Muscle layer of colon (tissue), 2 donors: ENCODE results near the gene KLHL29.

Experiments
- H3K27ac ChIP-seq: one replicate; pipeline ENCODE4 v1.7.0; 2013; ENCODE audit warnings: low read depth, mild to moderate bottlenecking, low read length, moderate library complexity
- H3K27me3 ChIP-seq, 2 donors: one replicate each; pipeline ENCODE4 v1.7.0; 2013; ENCODE audit warnings: low read length in 2 of 2, mild to moderate bottlenecking in 2 of 2; ENCODE audit not compliant: insufficient read depth in 2 of 2, control insufficient read depth in 1 of 2
- H3K36me3 ChIP-seq: one replicate; pipeline ENCODE4 v1.7.0; 2013; ENCODE audit warnings: mild to moderate bottlenecking, low read length; ENCODE audit not compliant: insufficient read depth
- H3K4me1 ChIP-seq: one replicate; pipeline ENCODE4 v1.7.0; 2013; ENCODE audit warnings: mild to moderate bottlenecking, low read length; ENCODE audit not compliant: insufficient read depth
- H3K4me3 ChIP-seq, 2 donors: one replicate each; pipeline ENCODE4 v1.7.0; 2013; ENCODE audit warnings: low read length in 2 of 2, low read depth in 1 of 2, mild to moderate bottlenecking in 1 of 2, moderate library complexity in 1 of 2
- H3K9ac ChIP-seq: one replicate; pipeline ENCODE4 v1.7.0; 2013; ENCODE audit warnings: low read length
- H3K9me3 ChIP-seq: one replicate; pipeline ENCODE4 v1.7.0; 2013; ENCODE audit warnings: mild to moderate bottlenecking, low read length
- donor health status: abdominal sarcoma.
- donor health status: Adenocarcinoma of cecum.

KLHL29 gene

DNA sequence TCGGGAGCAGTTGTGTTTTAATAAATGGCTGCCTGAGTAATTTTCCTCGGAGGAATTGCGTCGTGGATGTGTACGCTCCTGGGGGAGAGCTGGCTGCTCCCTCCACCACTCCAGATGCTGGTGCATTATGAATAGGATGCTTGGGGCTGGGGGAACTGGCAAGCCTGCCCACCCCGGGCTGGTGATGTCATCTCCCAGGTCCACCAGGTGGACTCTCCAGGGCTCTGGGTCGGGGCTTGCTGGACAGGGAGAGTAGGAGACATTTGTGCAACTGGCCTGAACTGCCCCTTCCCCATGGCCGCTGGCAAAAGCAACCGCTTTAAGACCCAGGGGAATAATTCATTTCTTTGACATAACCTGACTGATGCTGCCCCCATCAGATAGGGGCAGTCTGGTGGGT lies 158.7 kb downstream of the KLHL29 start:
- H3K27me3 ChIP-seq, result no peaks in the 10 kb centered on the region
- H3K9me3 ChIP-seq, result no peaks in the 10 kb centered on the region
- peaks cover 40% of the 10 kb centered on the region for H3K4me1 ChIP-seq
- H3K36me3 ChIP-seq, result no peaks in the 10 kb centered on the region
- no peak overlapping the region for H3K4me3 ChIP-seq
- no peak overlapping the region for H3K9ac ChIP-seq
- no peak overlapping the region for H3K27ac ChIP-seq

DNA sequence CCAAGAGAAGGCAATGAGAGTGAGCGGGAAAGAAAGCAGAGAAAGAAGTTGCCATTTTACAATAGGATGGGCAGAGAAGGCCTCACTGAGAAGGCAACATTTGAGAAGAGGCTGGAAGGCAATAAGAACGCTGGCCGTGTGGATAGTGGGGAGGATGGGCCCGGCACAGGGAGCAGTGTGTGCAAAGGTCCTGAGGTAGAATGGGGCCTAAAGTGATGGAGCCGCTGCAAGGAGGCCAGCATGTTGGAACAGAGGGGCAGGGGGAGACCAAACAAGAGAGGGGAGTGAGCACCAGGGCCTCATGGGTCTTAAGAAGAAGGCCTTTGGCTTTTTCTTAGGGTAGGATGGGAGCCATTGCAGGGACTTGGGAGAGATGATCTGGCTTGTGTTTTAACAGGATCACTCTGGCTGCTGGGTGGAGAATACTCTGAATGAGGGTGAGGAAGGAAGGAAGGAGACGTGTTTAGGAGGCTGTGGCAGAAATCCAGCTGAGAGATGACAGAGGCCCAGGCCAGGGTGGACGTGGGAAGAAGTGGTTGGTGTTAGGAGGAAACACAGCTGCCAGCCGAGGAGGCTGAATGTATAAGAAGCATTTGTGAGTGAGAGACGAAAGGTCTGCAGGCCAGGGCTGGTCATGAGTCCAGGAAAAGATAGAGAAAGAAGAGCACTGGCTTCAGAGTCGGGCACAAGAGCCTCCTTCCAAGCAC lies 159.8 kb downstream of the KLHL29 start:
- Histone ChIP-seq H3K9ac (no peak overlapping the region), H3K36me3 (no peaks in the 10 kb centered on the region), H3K9me3 (no peaks in the 10 kb centered on the region), H3K27ac (peak overlapping the region; percentile 25), H3K4me1 (peaks cover 46% of the 10 kb centered on the region), H3K4me3 (no peak overlapping the region), H3K27me3 (no peaks in the 10 kb centered on the region)

GRCh38 chr2:23545396-23545795 lies 160.4 kb downstream of the KLHL29 start:
- no peaks in the 10 kb centered on the region for H3K27me3 ChIP-seq
- H3K4me1 ChIP-seq, result peaks cover 47% of the 10 kb centered on the region
- H3K4me3 ChIP-seq, result no peak overlapping the region
- no peak overlapping the region for H3K9ac ChIP-seq
- H3K27ac ChIP-seq, result peak overlapping the region; percentile 25
- H3K36me3 ChIP-seq, result no peaks in the 10 kb centered on the region
- H3K9me3 ChIP-seq, result no peaks in the 10 kb centered on the region

- no peaks in the 10 kb centered on the region for H3K9me3 ChIP-seq
- no peaks in the 10 kb centered on the region for H3K27me3 ChIP-seq
- no peak overlapping the region for H3K4me3 ChIP-seq
- no peak overlapping the region for H3K27ac ChIP-seq
- H3K9ac ChIP-seq, result no peak overlapping the region
- H3K4me1 ChIP-seq, result peaks cover 43% of the 10 kb centered on the region
- no peaks in the 10 kb centered on the region for H3K36me3 ChIP-seq
These were observed 160.8 kb downstream of the KLHL29 start for GRCh38 chr2:23545811-23546210.

- peaks cover 33% of the 10 kb centered on the region for H3K4me1 ChIP-seq
- no peak overlapping the region for H3K9ac ChIP-seq
- H3K27ac ChIP-seq, result no peak overlapping the region
- H3K9me3 ChIP-seq, result no peaks in the 10 kb centered on the region
- no peaks in the 10 kb centered on the region for H3K36me3 ChIP-seq
- H3K4me3 ChIP-seq, result no peak overlapping the region
- no peaks in the 10 kb centered on the region for H3K27me3 ChIP-seq
These were observed 161.9 kb downstream of the KLHL29 start for GRCh38 chr2:23546913-23547312.

DNA sequence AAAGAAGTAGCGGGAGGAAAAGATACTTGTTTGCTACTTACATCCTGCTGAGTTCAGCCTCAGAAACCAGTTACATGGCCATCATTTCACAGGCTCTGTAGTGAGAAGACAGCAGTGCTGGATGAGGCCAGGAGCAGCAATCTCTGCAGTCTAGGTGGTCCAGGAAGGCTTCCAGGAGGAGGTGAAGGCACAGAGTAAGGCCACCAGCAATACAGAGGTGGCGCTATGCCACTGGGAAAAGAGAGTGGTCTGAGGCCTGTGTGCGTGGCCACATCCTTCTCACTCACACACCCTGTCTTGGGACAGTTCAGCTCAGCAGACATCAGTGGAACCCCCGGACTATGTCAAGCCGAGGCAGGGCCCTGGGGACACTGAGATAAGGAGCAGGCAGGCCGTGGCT lies 162.7 kb downstream of the KLHL29 start:
- Histone ChIP-seq H3K4me3 (no peak overlapping the region), H3K27ac (no peak overlapping the region), H3K9ac (no peak overlapping the region), H3K9me3 (no peaks in the 10 kb centered on the region), H3K4me1 (peaks cover 25% of the 10 kb centered on the region), H3K36me3 (no peaks in the 10 kb centered on the region), H3K27me3 (no peaks in the 10 kb centered on the region)

DNA sequence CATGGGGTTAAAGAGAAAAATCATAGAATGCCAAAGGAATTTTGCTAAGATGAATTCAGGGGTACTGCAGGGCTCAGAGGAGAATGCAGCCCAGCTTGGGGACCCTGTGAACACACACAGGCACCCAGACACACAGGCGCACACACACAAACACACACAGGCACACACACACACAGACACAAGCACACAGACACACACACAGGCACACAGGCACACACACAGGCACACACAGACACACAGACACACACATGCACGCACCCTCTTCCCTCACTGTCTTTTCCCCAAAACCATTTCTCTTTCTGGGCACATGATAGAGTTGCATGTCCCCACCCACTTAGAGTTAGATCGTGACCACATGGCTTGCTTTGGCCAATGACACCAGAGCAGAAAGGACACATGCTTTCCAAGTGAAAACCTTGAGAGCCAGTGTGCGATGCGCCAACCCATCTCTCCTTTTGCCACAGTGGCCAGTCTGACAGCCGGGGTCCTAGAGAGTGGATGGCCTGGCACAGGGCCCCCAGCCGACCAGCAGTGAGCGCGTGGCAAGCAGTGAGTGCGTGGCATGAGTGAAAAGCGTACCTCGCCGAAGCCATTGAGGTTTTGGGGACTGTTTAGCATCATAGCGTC lies 163.3 kb downstream of the KLHL29 start:
- Histone ChIP-seq H3K4me3 (no peak overlapping the region), H3K9me3 (no peaks in the 10 kb centered on the region), H3K9ac (no peak overlapping the region), H3K36me3 (no peaks in the 10 kb centered on the region), H3K27me3 (no peaks in the 10 kb centered on the region), H3K27ac (no peak overlapping the region), H3K4me1 (peaks cover 23% of the 10 kb centered on the region)

- no peaks in the 10 kb centered on the region for H3K36me3 ChIP-seq
- peaks cover 23% of the 10 kb centered on the region for H3K4me1 ChIP-seq
- H3K9ac ChIP-seq, result no peak overlapping the region
These were observed 164.1 kb downstream of the KLHL29 start for GRCh38 chr2:23549051-23549450.

DNA sequence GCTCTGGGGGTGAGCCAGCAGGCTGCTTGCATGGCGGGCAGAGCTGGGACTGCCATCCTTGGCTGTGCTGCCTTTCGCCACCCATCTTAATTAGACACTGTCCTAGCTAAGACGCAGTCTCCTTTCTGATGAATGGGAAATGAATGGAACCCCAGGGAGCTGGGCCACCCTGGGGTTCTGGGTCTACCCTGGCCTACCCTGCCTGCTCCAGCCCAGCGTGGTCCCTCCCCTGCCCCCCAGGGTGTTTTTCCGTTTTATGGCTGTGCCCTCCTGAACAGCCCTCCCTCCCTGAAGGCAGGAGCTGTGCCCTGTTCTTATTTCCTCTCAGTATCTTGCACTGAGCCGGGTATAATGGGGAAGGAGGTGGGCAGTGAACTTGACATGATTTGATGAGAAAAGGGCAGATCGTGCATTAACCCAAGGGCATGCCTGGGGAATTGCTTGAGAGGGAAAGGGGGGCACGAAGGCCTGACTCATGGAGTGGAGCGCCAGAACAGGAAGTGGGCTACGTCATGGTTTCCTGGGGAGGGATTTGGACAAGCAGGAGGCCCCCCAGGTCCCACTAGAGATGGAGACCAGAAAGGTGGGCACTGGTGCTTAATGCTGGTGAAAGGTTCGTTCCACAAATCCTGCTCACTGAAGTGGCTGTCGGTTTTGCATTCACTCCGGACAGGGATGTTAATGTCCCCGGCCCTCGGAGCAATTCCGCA lies 165.0 kb downstream of the KLHL29 start:
- H3K4me1 ChIP-seq, result peaks cover 17% of the 10 kb centered on the region
- no peaks in the 10 kb centered on the region for H3K36me3 ChIP-seq
- H3K4me3 ChIP-seq, result no peak overlapping the region
- H3K9ac ChIP-seq, result no peak overlapping the region
- H3K9me3 ChIP-seq, result no peaks in the 10 kb centered on the region
- no peak overlapping the region for H3K27ac ChIP-seq
- H3K27me3 ChIP-seq, result no peaks in the 10 kb centered on the region

More at GRCh38 chr2:23549051-23549450, 164.1 kb downstream of the KLHL29 start:
- Histone ChIP-seq H3K4me3 (no peak overlapping the region), H3K27ac (no peak overlapping the region), H3K9me3 (no peaks in the 10 kb centered on the region), H3K27me3 (no peaks in the 10 kb centered on the region)

GRCh38 chr2:23550553-23550952 lies 165.6 kb downstream of the KLHL29 start:
- Histone ChIP-seq H3K4me1 (peaks cover 12% of the 10 kb centered on the region), H3K4me3 (no peak overlapping the region), H3K36me3 (no peaks in the 10 kb centered on the region), H3K9ac (no peak overlapping the region), H3K27me3 (no peaks in the 10 kb centered on the region), H3K9me3 (no peaks in the 10 kb centered on the region), H3K27ac (no peak overlapping the region)

DNA sequence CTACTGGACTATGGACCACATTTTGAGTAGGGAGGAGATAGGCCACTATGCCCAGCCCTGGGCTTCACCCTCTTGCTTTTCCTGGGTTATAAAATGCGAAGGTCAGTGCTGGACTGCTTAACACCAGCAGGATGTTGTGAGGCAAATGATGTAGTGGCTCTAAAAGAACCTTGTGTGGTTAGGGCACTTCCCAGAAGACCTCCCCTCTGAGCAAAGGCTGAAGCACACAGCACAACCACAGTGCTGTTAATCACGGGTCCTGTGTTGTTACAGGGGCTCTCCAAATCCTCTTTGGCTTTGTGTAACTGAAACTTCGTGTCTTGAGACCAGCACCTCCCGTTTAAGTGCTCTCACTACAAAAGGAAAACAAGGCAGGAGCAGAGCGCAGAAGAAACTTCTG lies 166.9 kb downstream of the KLHL29 start:
- peaks cover 13% of the 10 kb centered on the region for H3K4me1 ChIP-seq
- no peaks in the 10 kb centered on the region for H3K36me3 ChIP-seq
- no peaks in the 10 kb centered on the region for H3K9me3 ChIP-seq
- no peak overlapping the region for H3K27ac ChIP-seq
- no peak overlapping the region for H3K9ac ChIP-seq
- no peak overlapping the region for H3K4me3 ChIP-seq
- H3K27me3 ChIP-seq, result no peaks in the 10 kb centered on the region
